Fibroblast of peridontal ligament (primary cell): ENCODE data around the gene DTNA.
"Not testable (repeated sequence)": the region's sequence is repeated elsewhere in the genome, so short reads cannot be mapped to it uniquely, and the experiment has no call there.

Experiments
- DNase-seq: peaks from one replicate; pipeline ENCODE4 v3.0.0-alpha.2; 2010; ENCODE audit errors: extremely low read depth

DTNA gene

GRCh38 chr18:34901299-34901698, 191.2 kb downstream of the DTNA start:
- DNase-seq = peak; percentile 60

- no peak for DNase-seq
Observed at GRCh38 chr18:34904994-34905393, 194.9 kb downstream of the DTNA start.

- not testable (repeated sequence) for DNase-seq
Observed at GRCh38 chr18:34906985-34907384, 196.9 kb downstream of the DTNA start.

DNA sequence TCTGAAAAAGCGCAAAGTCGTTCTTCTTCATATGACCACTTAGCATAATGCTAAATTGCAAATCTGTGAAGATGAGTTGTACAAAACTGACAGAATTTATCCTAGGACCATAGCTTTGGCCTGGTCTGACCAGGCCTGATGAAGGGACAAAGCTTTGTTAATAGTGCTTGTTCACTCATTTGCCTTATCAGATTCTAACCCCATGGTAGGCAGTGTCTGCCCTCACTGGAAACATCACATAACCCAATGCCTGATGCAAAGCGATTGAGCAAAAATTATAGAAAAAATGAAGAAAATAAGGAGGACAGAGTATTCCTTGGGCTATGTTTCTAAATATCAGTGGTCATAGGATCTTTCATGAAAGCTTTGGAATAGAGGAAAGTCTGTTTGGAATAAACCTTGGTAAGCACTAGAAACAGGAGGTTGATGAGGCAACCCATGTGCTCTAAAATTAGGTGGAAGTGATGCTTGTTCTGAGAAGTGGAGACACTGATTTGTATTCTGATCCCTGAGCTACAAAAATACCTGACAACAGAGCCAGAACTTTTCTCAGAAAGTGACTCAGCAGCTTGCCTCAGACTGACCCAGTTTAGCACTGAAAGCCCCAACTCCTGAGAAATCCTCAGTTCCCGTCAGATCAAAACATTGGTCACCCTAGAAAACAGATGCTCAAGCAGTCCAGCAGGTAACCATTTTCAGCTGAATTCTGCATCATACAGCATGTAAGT, 199.7 kb downstream of the DTNA start:
- DNase-seq = peak; percentile 62

DNA sequence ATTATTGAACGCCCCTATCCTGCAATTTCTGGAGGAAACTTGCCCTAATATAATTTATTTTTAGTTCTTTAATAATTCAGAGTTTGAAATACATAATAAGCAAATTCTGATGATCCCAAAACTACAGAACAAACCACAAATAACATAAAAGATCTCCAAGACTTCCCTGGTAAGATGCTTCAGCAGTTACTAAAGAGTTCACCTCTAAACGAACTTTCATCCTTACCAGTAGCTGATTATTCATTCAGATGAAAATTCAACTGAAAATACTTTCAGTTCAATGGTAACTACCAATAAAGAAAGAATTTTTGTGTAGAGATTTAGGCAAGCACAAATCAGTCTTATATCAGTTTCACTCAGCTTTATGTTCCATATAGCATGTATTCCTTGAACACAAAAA, 201.0 kb downstream of the DTNA start:
- DNase-seq = no peak

DNA sequence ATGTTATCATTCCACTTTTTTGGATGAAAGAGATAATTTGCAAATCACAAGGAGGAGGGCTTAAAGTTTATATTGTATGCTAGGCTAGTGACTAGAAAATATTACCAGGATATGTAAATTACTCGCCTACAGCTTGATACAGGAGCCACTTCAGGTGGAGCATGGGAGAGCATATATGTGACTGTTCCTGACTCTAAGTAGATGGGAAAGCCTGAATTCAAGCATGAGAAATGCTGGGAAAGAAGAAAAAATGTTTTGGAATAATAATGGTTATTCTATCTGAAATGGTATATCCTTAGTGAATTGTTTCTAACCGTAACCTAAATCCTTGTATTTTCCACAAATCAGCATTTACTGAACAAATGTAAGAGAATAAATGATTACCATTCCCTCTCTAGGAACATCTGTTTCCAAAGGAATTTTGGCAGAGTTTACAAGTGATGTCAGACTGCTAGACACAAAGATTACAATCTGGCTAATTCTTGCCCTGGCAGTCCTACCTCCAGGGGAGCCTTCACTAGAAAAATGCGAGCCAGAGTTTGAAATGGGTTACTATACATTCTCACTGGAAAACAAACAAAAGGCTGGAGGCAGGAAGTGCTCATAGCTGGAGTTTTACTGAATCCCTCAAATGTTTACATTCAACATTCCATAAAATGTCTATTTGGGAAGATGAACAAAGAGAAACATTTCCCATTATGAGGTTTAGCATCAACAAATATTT, 201.7 kb downstream of the DTNA start:
- peak; percentile 95 for DNase-seq

DNA sequence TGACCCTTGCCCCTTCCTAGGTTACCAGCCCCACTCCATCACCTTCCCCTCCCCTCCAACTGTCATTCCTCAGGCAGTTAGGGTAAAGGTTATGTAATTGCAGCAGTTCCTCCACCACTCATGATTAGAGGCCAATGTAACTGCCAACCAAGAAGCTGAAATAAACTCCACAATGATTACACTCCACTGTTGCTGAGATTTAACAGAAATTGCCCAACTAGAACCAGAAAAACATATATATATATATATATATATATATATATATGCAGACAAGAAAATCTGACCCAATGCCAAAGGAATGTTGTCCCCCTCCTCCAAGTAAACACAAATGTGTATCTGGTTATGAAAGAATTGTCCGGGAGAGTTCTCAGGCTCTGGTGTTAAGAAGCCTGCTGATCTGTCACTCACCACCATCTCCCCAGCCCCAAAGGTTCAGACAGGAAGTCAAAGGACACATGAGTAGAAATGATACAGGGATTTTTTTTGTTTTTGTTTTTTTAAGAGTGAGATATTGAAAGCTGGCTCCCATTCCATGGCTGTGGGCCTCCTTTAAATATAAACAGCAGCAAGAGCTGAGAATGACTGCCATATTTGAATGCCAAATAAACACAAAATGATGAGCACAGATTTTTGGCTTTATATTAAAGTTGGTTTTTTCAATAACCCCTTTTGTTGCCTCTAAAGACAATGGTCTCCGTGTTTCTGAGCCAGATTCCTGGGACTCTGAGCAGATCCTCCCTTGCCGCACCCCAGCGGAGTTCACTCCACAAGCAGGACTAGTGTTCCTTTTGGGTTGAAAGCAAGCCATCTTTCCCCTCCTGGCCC, 204.0 kb downstream of the DTNA start:
- peak; percentile 69 for DNase-seq

DNA sequence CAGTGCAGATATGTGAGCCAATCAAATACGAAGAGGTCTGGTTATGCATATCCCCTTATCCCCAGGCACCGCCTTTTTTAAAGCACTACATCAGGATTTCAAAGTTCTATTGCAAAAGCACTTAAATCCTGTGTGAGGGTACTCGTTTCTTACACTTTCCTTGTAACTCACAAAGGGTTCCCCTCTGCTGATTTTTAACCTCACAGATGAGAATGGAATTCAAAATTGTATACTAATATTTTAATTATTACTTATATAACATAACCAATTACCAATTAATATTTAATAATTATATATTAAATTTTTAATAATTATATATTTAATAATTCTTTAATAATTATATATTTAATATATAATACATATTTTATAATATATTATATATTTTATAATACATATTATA, 204.9 kb downstream of the DTNA start:
- DNase-seq = no peak

DNA sequence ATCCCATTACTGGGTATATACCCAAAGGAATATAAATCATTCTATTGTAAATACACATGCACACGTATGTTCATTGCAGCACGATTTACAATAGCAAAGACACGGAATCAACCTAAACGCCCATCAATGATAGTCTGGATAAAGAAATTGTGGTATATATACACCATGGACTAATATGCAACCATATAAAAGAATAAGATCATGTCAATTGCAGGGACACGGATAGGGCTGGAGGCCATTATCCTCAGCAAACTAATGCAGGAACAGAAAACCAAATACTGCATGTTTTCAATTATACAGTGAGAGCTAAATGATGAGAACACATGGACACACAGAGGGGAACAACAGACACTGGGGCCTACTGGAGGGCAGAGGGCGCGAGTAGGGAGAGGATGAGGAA, 206.4 kb downstream of the DTNA start:
- not testable (repeated sequence) for DNase-seq

- no peak for DNase-seq
Observed at GRCh38 chr18:34918856-34919255, 208.8 kb downstream of the DTNA start.

DNA sequence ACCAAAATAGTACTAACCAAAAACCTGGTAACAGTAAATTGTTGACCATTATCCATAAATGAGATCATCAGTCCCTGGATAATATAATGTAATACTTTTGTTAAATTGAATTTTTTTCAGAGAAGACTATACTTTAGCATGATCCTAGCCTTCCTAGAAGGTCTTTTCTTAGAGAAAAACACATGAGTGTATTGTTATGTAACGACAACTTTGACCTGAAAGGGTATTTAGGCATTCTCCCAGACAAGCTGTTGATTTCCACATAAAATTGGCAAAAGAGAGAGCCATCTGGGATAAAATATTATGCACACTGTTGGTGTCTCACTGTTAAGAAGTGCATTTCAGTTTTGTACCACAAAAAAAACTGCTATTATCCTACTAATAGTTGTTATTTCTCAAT, 211.1 kb downstream of the DTNA start:
- peak; percentile 27 for DNase-seq

- no peak for DNase-seq
Observed at GRCh38 chr18:34921811-34922385, 211.8 kb downstream of the DTNA start.

DNA sequence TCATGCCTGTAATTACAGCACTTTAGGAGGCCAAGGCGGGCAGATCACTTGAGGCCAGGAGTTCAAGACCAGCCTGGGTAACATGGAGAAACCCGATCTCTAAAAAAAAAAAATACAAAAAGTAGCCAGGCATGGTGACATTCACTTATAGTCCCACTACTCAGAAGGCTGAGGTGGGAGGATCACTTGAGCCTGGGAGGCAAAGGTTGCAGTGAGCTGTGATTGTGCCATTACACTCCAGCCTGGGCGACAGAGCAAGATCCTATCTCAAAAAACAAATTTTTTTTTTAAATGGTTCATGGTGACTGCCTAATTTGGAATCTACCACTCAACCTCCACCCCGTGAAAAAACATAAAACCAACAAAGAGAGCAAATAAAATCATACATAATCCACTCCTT, 212.5 kb downstream of the DTNA start:
- DNase-seq = not testable (repeated sequence)

DNA sequence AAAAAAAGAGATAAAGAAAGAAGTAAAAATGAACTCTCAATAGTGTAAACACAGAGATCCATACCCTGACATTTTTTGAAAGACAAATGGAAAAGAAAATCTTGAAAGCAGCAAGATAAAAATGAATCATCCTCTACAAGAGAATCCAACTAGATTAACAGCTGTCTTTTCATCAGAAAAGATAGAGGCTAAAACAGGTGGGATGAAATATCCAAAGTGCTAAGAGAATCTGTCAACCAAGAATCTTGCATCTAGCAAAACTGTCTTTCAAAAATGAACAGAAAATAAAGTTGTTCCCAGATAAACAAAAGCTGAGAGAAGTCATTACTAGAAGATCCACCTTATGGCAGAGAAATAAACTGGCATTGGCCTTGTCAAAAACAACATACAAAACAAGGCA, 213.8 kb downstream of the DTNA start:
- DNase-seq = no peak

DNA sequence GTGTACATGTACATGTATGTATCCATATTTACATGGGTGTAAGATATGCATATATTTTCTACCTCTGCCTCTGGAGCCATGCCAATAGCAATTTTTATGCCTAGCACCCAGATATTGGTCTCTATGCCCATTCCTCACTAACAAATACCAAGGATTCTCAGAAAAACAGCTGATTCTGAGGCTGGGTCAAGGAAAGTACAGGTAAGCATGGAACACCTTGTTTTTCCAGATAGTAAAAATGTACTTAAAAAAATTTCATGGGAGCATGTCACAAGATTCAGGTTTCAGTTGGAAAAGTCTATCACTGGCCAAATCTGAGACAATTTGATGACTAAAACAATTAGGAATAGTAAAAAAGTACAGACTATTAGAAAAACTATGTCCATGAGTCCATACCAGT, 216.6 kb downstream of the DTNA start:
- no peak for DNase-seq

DNA sequence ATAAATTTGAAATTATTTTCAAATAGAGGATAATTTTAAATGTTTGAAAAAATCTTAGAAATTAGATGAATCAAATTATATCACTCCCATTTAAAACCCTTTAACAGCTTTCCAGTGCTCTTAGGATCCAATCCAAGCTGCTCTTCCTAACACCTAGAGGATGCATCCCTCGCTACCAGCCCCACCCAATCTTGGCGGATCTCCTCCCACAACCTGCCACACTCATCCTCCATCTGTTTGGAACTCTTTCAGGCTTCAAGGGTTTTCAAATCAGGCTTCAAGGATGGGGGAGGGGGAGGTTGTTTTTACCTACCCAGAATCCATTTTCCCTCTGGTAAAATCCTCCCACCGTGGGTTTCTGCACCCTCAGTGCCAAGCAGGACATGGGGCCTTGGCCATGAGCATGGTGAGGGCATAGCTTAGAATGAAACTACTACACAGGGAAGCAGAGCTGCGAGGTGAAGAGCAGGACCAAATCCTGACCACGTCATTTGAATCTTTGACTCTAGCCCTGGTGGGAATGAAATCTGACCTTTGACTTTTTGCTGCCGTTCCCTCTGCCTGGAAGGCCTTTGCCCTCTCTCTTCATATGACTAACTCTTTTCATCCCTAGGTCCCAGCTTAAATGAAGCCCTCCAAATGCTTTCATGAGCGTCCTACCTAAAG, 218.1 kb downstream of the DTNA start:
- DNase-seq = no peak

GRCh38 chr18:34928754-34929335, 218.7 kb downstream of the DTNA start:
- DNase-seq = no peak

DNA sequence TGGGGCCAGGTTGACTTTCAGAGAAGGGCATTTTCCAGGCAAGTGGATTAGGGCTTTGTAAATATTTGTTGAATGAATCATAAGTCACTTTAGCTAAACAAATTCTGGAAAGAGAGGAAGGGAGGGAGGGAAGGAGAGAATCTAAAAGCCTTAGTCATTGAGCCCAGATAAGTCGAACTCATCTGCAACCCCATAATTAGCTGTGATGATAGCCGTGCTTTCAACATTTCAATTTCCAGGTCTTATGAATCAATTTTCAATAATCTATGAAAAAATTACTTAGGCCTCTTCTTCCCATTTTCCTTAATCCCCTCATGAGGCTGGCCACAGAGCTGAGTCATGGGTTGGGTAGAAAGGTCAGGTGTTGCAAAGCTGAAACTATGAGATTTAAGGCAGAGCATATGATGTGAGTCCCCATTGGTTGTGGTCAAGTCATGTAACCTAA, 219.3 kb downstream of the DTNA start:
- peak; percentile 88 for DNase-seq

DNA sequence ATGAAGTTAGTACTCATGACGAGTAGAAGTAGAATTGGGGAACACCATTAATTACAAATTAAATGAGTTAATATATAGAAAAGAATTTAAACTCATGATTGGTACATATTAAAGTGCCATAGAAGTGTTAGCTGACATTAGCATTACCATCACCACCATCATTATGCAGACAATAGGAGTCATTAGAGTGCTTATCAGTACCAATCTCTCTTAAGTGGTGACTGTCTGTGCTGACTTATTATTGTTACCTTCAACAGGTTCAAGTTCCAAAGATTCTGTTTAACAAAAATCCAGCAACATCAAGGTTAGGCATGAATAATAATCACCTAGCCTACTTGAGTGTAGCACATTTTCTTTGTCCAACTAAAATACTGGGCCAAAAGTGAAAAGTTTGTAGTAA, 222.3 kb downstream of the DTNA start:
- no peak for DNase-seq

- no peak for DNase-seq
Observed at GRCh38 chr18:34932792-34933466, 222.8 kb downstream of the DTNA start.
